ENCODE results near the gene SCAMP1. TPM values are rescaled to one million over a fixed set of nuclear protein-coding genes. Genes with fewer than 3 reads are reported as not detected.

SCAMP1 gene
- total and polyA plus RNA-seq, 2 of the 13 experiments (the other 11 are each of a cell fraction or from before 2014, with no cell fraction given), result 18.2 to 33.7 TPM

GRCh38 chr5:78476795-78477194 lies 116.4 kb downstream of the SCAMP1 start (continued):
- TF ChIP-seq, protein P1, sequence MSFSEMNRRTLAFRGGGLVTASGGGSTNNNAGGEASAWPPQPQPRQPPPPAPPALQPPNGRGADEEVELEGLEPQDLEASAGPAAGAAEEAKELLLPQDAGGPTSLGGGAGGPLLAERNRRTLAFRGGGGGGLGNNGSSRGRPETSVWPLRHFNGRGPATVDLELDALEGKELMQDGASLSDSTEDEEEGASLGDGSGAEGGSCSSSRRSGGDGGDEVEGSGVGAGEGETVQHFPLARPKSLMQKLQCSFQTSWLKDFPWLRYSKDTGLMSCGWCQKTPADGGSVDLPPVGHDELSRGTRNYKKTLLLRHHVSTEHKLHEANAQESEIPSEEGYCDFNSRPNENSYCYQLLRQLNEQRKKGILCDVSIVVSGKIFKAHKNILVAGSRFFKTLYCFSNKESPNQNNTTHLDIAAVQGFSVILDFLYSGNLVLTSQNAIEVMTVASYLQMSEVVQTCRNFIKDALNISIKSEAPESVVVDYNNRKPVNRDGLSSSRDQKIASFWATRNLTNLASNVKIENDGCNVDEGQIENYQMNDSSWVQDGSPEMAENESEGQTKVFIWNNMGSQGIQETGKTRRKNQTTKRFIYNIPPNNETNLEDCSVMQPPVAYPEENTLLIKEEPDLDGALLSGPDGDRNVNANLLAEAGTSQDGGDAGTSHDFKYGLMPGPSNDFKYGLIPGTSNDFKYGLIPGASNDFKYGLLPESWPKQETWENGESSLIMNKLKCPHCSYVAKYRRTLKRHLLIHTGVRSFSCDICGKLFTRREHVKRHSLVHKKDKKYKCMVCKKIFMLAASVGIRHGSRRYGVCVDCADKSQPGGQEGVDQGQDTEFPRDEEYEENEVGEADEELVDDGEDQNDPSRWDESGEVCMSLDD (CRISPR knock-in tag; IDR thresholded peaks at IDR 0.05; ENCODE audit: borderline replicate concordance), result no peak
- TF ChIP-seq IRF2 (CRISPR knock-in tag; IDR thresholded peaks at IDR 0.05) (no peak), FOXK1 (CRISPR knock-in tag; IDR thresholded peaks at IDR 0.05; ENCODE audit: borderline replicate concordance, low read depth) (no peak)

DNA sequence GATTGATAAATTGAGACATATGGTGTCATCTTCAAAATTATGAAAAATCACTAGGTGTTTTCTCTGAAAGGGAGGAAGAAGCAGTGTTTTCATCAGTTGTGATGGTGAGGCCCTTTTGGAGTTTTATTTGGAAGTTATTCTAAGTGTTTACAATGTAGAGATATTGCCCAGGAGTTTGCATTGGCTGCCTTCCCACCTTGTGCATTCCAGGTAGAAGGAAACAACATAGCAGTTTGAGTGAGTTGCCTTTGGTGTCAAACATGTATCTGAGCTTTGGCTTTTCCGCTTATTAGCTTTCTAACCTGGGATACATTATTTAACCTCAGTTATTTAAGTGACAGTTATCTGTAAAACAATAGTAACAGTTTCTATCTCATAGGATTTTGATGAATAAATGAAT lies 122.5 kb downstream of the SCAMP1 start:
- H3K36me3 ChIP-seq (replicated peaks in 1 of 2; ENCODE audit: control insufficient read depth in 1 of 2, insufficient read depth in 2 of 2, low read length in 2 of 2), result peaks cover 4 to 8% of the 10 kb centered on the region in 2 experiments; a peak in 3 of 5 replicates
- no peak overlapping the region for H3K27ac ChIP-seq (ENCODE audit: extremely low read length, insufficient read depth, low read length)
- H4K20me1 ChIP-seq (ENCODE audit: insufficient read depth, low read length), result no peaks in the 10 kb centered on the region
- no peaks in the 10 kb centered on the region for H3K4me1 ChIP-seq (ENCODE audit: insufficient read depth, low read length)
- no peaks in the 10 kb centered on the region for H3K27me3 ChIP-seq (ENCODE audit: control insufficient read depth in 1 of 2, insufficient read depth in 2 of 2, low read length in 2 of 2)
- no peak for FAIRE-seq
- DNase-seq (ENCODE audit: low spot score), result no peak
- ChIA-PET POLR2A (interaction anchor here (1.5 kb wide), 1 partner anchor 35 kb away, joined by 4 read pairs; no protein-coding TSS in a partner anchor), CTCF (ENCODE audit: low intra/inter-chr PET ratio, low total read pairs) (no interaction called here)
- intact Hi-C loops (cut with micrococcal nuclease; ENCODE audit: unreplicated experiment), result loop anchor here (5.0 kb wide), 1 partner anchor 34 kb away; no protein-coding TSS in a partner anchor
- H3K79me2 ChIP-seq (ENCODE audit: insufficient read depth, low read length), result no peaks in the 10 kb centered on the region
- no peaks in the 10 kb centered on the region for H3K9me3 ChIP-seq (ENCODE audit: low read length)
- in situ Hi-C loops (cut with HindIII; ENCODE audit: extremely low pct_ligation_motif_present, low pct_unique_long_range_greater_than_20kb), result no loop called here
- WGBS (ENCODE audit: low lambda C conversion rate), result 100% methylated on average over 1 of the region's 1 CpG
- no peak overlapping the region for H3K4me2 ChIP-seq (ENCODE audit: low read depth, low read length)
- ATAC-seq, result no peak
- H3K4me3 ChIP-seq (replicated peaks in 1 of 3; ENCODE audit: insufficient read depth in 1 of 3, low read depth in 2 of 3, low read length in 3 of 3), result no peak overlapping the region
- no TSS peak for BruUV-seq (replicated peaks)
- H2AFZ ChIP-seq (ENCODE audit: low read length), result no peak overlapping the region
- no peak overlapping the region for H3K9ac ChIP-seq (ENCODE audit: insufficient read depth, low read depth, low read length)
- TF ChIP-seq, protein P2, sequence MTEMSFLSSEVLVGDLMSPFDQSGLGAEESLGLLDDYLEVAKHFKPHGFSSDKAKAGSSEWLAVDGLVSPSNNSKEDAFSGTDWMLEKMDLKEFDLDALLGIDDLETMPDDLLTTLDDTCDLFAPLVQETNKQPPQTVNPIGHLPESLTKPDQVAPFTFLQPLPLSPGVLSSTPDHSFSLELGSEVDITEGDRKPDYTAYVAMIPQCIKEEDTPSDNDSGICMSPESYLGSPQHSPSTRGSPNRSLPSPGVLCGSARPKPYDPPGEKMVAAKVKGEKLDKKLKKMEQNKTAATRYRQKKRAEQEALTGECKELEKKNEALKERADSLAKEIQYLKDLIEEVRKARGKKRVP (CRISPR knock-in tag; IDR thresholded peaks at IDR 0.05), result no peak
- TF ChIP-seq KLF9 (CRISPR knock-in tag; IDR thresholded peaks at IDR 0.05; ENCODE audit: low read depth) (no peak), CERS6 (CRISPR knock-in tag; IDR thresholded peaks at IDR 0.05) (no peak)
- TF ChIP-seq, protein P3, sequence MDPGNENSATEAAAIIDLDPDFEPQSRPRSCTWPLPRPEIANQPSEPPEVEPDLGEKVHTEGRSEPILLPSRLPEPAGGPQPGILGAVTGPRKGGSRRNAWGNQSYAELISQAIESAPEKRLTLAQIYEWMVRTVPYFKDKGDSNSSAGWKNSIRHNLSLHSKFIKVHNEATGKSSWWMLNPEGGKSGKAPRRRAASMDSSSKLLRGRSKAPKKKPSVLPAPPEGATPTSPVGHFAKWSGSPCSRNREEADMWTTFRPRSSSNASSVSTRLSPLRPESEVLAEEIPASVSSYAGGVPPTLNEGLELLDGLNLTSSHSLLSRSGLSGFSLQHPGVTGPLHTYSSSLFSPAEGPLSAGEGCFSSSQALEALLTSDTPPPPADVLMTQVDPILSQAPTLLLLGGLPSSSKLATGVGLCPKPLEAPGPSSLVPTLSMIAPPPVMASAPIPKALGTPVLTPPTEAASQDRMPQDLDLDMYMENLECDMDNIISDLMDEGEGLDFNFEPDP (CRISPR knock-in tag; conservative IDR thresholded peaks at IDR 0.05), result no peak
- TF ChIP-seq, protein P4, sequence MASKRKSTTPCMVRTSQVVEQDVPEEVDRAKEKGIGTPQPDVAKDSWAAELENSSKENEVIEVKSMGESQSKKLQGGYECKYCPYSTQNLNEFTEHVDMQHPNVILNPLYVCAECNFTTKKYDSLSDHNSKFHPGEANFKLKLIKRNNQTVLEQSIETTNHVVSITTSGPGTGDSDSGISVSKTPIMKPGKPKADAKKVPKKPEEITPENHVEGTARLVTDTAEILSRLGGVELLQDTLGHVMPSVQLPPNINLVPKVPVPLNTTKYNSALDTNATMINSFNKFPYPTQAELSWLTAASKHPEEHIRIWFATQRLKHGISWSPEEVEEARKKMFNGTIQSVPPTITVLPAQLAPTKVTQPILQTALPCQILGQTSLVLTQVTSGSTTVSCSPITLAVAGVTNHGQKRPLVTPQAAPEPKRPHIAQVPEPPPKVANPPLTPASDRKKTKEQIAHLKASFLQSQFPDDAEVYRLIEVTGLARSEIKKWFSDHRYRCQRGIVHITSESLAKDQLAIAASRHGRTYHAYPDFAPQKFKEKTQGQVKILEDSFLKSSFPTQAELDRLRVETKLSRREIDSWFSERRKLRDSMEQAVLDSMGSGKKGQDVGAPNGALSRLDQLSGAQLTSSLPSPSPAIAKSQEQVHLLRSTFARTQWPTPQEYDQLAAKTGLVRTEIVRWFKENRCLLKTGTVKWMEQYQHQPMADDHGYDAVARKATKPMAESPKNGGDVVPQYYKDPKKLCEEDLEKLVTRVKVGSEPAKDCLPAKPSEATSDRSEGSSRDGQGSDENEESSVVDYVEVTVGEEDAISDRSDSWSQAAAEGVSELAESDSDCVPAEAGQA (IDR thresholded peaks at IDR 0.05; ENCODE audit: low read depth), result no peak
- TF ChIP-seq, protein P4 (CRISPR knock-in tag; IDR thresholded peaks at IDR 0.05; ENCODE audit: borderline replicate concordance), result no peak

Measured in HepG2 (cell line).